ENCODE results near the gene EFHD2.

Gene EFHD2

DNA sequence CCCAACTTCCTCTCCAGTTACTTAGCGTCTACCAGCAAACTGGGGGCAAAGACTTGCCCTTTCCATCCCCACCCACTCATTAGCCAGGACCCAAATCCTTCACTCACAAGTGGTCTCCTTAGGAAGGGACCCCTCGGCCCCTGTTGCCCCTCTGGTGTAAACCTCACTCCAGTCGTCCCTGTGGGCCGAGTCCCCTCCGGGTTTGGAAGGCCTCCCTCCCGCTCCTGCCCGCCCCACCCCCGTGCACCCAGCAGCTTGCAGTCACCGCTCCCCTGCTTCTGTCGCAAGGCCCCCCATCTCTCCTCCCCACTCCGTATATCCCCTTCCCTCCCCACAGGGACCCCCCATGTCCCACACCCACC is 1.2 kb downstream of the EFHD2 start:
- Histone ChIP-seq H3K9me3 (ENCODE audit: insufficient read depth, low read depth, low read length) (no peaks in the 10 kb centered on the region), H3K27me3 (ENCODE audit: insufficient read depth, low read length, poor library complexity, severe bottlenecking) (no peaks in the 10 kb centered on the region), H3K79me2 (ENCODE audit: insufficient read depth, low read length) (peaks cover 54% of the 10 kb centered on the region), H2AFZ (ENCODE audit: low read length) (no peak overlapping the region), H3K9me2 (replicated peaks; ENCODE audit: low read depth, low read length) (no peaks in the 10 kb centered on the region), H3K36me3 (ENCODE audit: insufficient read depth, low read length) (no peaks in the 10 kb centered on the region), H3F3A (ENCODE audit: low read depth) (peaks cover 5% of the 10 kb centered on the region; the same call in 1 of the 2 replicates), H3K4me1 (ENCODE audit: insufficient read depth, low read length, poor library complexity, severe bottlenecking) (peaks cover 43% of the 10 kb centered on the region), H3K9ac (ENCODE audit: low read depth, low read length, poor library complexity, severe bottlenecking) (peak overlapping the region; percentile 85), H4K20me1 (ENCODE audit: insufficient read depth, low read length, poor library complexity, severe bottlenecking) (peaks cover 46% of the 10 kb centered on the region), H3K4me3 (ENCODE audit: low read length, poor library complexity, severe bottlenecking) (peak overlapping the region; percentile 94), H3K4me2 (ENCODE audit: low read depth, low read length, poor library complexity, severe bottlenecking) (peak overlapping the region; percentile 97)
- TF ChIP-seq EZH2phosphoT487 (IDR thresholded peaks at IDR 0.05; ENCODE audit: borderline replicate concordance) (no peak), CTCF (conservative IDR thresholded peaks at IDR 0.05; ENCODE audit: low read length) (no peak)

GRCh38 chr1:15411593-15412137 is 2.0 kb downstream of the EFHD2 start:
- peak overlapping the region; percentile 94 for H3K4me3 ChIP-seq (ENCODE audit: low read length, poor library complexity, severe bottlenecking)
- H2AFZ ChIP-seq (ENCODE audit: low read length): no peak overlapping the region
- no peaks in the 10 kb centered on the region for H3K27me3 ChIP-seq (ENCODE audit: insufficient read depth, low read length, poor library complexity, severe bottlenecking)
- peak overlapping the region; percentile 85 for H3K9ac ChIP-seq (ENCODE audit: low read depth, low read length, poor library complexity, severe bottlenecking)
- H3F3A ChIP-seq (ENCODE audit: low read depth): peaks cover 5% of the 10 kb centered on the region; the same call in 1 of the 2 replicates
- H3K4me1 ChIP-seq (ENCODE audit: insufficient read depth, low read length, poor library complexity, severe bottlenecking): peaks cover 51% of the 10 kb centered on the region
- no peak for TF ChIP-seq EZH2phosphoT487 (IDR thresholded peaks at IDR 0.05; ENCODE audit: borderline replicate concordance)
- no peak for TF ChIP-seq CTCF (conservative IDR thresholded peaks at IDR 0.05; ENCODE audit: low read length)
- H3K4me2 ChIP-seq (ENCODE audit: low read depth, low read length, poor library complexity, severe bottlenecking): peak overlapping the region; percentile 97
- H3K36me3 ChIP-seq (ENCODE audit: insufficient read depth, low read length): no peaks in the 10 kb centered on the region
- peaks cover 50% of the 10 kb centered on the region for H4K20me1 ChIP-seq (ENCODE audit: insufficient read depth, low read length, poor library complexity, severe bottlenecking)
- H3K9me3 ChIP-seq (ENCODE audit: insufficient read depth, low read depth, low read length): no peaks in the 10 kb centered on the region
- peaks cover 57% of the 10 kb centered on the region for H3K79me2 ChIP-seq (ENCODE audit: insufficient read depth, low read length)
- no peaks in the 10 kb centered on the region for H3K9me2 ChIP-seq (replicated peaks; ENCODE audit: low read depth, low read length)

- Histone ChIP-seq H2AFZ (ENCODE audit: low read length) (no peak overlapping the region), H3K27me3 (ENCODE audit: insufficient read depth, low read length, poor library complexity, severe bottlenecking) (no peaks in the 10 kb centered on the region), H3K9me2 (replicated peaks; ENCODE audit: low read depth, low read length) (no peaks in the 10 kb centered on the region), H4K20me1 (ENCODE audit: insufficient read depth, low read length, poor library complexity, severe bottlenecking) (peaks cover 56% of the 10 kb centered on the region), H3K4me3 (ENCODE audit: low read length, poor library complexity, severe bottlenecking) (peak overlapping the region; percentile 94), H3K4me1 (ENCODE audit: insufficient read depth, low read length, poor library complexity, severe bottlenecking) (peaks cover 57% of the 10 kb centered on the region), H3F3A (ENCODE audit: low read depth) (peaks cover 9% of the 10 kb centered on the region; the same call in 1 of the 2 replicates), H3K9ac (ENCODE audit: low read depth, low read length, poor library complexity, severe bottlenecking) (peak overlapping the region; percentile 85), H3K4me2 (ENCODE audit: low read depth, low read length, poor library complexity, severe bottlenecking) (peak overlapping the region; percentile 97), H3K79me2 (ENCODE audit: insufficient read depth, low read length) (peaks cover 57% of the 10 kb centered on the region), H3K36me3 (ENCODE audit: insufficient read depth, low read length) (no peaks in the 10 kb centered on the region), H3K9me3 (ENCODE audit: insufficient read depth, low read depth, low read length) (no peaks in the 10 kb centered on the region)
- TF ChIP-seq CTCF (conservative IDR thresholded peaks at IDR 0.05; ENCODE audit: low read length): no peak
Observed at GRCh38 chr1:15412175-15412800, 2.6 kb downstream of the EFHD2 start.

Measured in Loucy (cell line).